Non-pigmented ciliary epithelial cell (primary cell): ENCODE data around the gene RIN1.
"Not testable (repeated sequence)": the region's sequence is repeated elsewhere in the genome, so short reads cannot be mapped to it uniquely, and the experiment has no call there.

Source experiments
- DNase-seq: peaks from one replicate; pipeline ENCODE4 v3.0.0-alpha.2; 2010; ENCODE audit warnings: low read depth

The RIN1 gene

GRCh38 chr11:66334605-66335442 is 1.4 kb downstream of the RIN1 start:
- no peak for DNase-seq

GRCh38 chr11:66333896-66334604 is 2.2 kb downstream of the RIN1 start:
- no peak for DNase-seq

DNA sequence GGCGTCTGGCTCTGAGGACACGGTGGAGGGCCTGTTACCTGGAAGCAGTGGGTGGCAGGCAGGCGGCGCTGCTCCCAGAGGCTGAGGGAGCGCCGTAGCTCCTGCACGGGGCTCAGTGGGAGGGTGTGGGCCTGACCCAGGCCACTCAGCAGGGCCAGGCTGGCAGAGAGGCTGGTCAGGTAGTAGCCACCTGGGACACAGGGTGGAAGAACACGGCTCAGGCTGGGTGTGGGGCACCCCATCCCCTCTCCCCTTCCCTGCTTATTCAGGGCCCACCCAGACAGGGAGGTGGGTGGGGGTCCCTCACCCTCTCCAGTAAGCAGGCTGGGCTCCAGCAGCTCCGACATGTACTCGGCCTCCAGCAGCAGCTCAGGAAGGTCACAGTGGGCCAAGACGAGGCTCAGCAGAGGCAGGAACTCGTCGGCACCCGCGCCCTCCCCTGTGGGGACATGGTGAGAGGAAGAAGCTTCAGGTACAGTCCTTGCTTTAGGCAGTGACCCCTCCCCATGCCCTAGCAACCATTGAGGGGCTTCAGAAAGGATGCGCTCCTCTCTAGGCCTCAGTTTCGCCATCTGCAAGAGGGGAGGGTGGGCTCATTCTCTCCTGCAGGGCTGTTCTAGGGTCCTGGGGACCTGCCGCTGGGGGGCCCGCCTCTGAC is 2.9 kb downstream of the RIN1 start:
- DNase-seq: no peak

DNA sequence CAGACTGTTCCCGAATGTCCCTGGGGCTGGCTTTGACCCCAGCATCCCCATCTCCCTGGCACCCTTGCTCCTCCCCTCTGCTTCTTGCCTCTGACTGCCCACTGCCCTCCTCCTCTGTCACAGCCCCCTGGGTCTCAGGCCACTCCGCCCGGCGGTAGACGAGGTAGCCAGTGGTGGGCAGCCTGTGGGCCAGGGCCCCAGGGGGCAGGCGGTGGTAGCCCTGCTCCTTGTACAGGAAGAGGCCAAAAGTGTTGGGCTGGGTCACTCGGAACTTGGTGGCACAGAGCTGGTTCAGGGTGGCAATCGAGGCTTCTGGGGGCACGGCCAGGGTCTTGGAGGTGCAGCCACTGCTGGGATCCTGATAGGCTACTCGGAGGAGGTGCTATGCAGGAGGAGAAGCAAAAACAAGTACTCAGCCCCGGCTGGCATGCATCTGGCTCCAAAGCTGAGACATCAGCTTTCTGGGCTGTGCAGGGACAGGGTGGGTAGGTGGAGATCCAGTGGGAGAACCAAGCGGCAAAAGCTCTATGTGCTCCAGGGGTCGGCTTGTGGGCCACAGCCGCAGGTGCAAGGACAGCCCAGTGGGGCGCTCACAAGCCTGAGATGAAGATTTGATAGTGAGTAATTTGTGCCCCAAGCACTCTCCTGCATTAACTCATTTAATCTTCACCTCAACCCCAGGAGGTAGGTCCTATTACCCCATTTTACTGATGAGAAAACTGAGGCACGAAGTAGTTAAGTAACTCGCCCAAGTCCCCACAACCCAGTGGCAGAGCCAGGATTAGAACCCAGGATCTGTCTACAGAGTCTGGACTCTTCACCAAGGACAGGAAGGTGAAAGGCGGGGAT is 3.6 kb downstream of the RIN1 start:
- DNase-seq: no peak

DNA sequence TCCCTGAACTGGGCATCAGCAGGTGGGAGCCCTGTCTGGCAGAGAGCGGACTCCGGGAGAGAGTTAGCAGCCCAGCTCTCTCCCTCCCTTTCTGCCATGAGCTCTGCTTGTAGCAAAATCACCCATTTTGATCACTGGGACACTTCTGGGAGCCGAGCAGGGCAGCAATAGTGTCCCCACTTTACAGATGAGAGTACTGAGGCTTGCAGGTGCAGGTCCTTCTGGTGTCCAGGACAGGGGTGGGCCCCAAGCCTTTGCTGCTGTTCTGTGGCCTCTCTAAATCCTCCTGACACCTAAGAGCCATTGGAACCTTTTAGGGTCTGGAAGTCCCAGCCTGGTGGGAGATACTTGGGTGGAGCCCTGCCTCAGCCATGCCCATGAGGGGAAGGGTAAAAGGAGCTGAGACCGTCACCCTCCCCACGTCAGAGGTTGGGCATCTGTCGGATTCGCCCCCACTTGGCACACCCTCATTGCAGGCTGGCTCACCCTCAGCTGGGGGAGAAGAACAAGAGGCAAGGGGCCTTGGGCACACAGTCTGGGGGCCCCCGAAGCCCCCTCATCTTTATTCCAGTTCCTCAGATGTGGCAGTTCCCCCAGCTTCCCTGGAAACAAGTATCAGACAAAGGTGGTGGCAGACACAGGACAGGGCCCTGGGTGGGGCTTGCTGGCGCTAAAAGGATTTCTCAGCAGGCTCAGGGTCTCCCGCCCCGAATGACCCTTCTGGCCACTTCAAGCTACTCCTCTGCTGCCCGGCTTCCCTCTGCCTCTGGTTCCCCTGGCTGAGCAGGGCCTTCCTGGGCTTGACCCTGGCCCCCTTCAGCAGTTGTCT is 4.5 kb downstream of the RIN1 start:
- DNase-seq: no peak

- DNase-seq: no peak
Observed at GRCh38 chr11:66330931-66331330, 5.3 kb downstream of the RIN1 start.

DNA sequence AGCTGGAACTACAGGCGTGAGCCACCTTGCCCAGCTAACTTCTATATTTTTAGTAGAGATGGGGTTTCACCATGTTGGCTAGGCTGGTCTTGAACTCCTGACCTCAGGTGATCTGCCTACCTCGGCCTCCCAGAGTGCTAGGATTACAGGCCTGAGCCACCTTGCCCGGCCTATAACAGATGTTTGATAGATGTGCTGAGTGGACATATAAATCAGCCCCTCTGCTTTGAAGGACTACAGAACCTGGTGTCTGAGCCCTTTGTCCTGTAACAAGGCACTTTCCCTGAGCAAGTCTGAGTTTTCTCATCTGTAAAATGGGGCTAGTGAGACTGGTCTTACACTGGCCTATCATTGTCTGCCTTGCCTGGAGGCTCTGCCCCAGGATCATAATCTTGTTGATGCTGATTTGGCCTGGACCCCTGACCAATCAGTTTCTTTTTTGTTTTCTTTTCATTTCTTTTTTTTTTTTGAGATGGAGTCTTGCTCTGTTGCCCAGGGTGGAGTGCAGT is 7.0 kb downstream of the RIN1 start:
- no peak for DNase-seq

GRCh38 chr11:66328302-66329144 is 7.7 kb downstream of the RIN1 start:
- no peak for DNase-seq

- no peak for DNase-seq
Observed at GRCh38 chr11:66328031-66328301, 8.3 kb downstream of the RIN1 start.

DNA sequence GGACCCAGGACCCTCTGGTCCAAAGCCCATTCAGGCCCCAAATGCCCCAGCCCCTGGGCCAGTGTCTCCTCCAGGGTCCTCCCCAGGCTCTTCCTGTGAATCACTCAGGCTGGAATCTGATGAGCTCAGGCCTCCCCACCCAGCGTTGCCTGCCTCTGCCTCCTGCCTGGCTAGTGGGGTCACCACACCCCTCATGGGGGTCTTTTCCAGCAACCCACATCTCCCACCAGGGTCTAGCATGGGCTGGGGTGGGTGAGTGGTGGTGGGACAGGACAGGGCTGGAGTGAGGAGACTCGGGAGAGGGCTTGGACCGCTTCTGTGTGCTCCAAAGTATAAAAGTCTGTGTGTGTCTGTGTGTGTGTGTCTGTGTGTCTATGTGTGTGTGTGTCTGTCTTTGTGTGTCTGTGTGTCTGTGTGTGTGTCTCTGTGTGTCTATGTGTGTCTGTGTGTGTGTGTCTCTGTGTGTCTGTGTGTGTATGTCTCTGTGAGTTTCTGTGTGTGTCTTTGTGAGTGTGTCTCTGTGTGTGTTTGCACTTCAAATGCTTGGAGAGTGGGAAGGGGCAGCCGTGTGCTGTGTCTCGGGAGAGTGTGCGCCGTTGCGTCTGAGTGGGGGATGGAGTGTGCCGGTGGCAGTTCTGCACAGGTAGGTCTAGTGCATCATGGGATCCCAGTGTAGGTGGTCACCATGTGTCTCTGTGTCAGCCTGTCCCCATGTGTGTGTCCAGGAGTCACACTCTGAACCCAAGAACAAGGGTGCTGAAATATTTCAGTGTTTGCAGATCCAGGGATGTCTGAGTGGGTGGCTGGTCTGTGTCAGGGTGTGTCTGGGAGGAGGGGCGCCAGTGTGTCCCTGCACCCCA is 8.8 kb downstream of the RIN1 start:
- DNase-seq: no peak

DNA sequence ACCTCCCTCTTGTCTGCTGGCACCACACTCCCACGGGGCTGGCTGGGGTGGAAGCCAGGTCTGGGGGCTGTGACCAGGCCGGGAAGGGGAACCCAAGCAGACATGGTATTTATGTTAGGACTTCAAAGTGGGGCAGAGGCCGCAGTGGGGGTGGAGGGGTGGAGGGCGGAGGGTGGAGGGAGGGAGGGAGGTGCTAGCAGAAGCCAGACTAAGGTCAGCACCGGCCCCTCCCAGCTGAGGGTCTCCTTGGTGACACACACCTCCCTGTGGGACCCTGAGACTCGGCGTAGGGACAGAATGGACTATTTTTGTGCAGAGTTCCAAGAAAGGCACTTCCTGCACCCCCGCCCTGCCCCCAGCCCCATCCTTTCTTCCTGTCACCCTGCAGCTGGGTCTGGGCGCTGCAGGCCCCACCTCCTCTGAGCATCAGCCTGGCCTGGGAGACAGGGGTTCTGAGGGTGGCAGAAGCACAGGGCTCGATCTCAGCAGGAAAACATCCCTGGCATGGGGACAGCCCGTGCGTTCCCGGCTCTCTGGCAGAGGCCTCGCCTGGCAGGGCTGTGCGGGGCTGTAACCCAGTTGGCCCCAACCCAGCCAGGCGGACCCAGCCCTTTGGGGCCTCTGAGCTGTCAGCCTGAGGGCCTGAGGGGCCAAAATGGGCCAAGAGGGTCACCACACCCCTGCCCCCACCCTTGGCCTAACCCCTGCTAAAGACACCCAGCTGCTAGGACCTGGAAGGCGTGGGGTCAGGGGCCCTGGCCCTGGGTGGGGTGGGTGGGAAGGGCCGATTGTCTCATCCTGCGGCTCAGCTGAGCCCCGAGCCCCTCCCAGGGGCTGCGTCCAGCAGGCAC is 9.7 kb downstream of the RIN1 start:
- no peak for DNase-seq

- no peak for DNase-seq
Observed at GRCh38 chr11:66325263-66325671, 11.0 kb downstream of the RIN1 start.

- no peak for DNase-seq
Observed at GRCh38 chr11:66324664-66325063, 11.6 kb downstream of the RIN1 start.

GRCh38 chr11:66323684-66324083 is 12.6 kb downstream of the RIN1 start:
- no peak for DNase-seq

DNA sequence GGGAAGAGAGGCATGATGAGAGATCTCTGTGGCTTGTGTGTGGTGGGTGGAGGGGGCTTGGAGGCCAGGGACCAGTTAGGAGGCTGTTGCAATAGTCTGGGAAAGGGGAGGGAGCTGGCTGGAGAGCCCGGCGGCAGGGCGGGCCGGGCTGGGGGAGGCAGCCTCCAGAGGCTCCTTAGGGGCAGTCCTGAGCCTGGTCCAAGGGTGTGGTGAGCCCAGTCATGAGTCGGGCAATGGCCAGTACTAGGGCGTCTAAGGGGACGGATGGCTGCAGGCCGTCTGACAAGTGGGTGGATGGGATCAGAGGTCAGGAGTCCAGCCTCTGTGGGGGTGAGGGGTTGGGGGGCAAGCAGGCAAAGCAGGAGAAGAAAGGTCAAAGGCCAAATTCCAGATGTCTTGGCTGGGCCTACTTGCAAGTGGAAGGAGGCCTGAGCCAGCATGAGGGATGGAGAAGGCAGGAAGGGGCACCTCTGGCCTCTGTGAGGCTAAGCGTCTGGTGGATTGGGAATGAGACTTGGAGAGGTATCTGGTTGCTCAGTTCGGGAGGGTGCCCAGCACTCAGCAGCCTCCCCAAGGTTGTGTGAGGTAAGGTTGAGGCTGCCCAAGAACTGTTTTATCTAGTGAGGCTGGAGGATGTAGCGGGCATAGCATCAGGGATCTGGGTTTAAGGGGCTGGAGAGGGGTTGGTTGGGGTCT is 13.4 kb downstream of the RIN1 start:
- DNase-seq: no peak

DNA sequence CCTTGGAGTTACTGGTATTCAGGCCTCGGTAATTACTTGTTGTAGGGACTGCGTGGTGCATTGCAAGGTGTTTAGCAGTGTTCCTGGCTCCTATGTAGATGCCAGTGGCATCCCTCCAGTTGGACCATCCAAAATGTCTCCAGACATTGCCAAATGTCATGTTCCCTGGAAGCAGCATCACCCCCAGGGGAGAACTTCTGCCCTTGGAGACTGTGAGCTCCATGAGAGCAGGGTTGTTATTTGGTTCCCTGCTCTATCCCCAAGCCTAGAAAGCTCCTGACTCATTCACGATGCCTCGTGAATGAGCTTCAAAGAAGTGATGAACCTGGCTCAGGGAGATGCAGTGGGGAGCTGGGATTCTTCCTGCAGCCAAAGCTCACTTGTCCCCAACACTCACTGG is 14.6 kb downstream of the RIN1 start:
- no peak for DNase-seq

GRCh38 chr11:66320748-66321147 is 15.5 kb downstream of the RIN1 start:
- DNase-seq: not testable (repeated sequence)

DNA sequence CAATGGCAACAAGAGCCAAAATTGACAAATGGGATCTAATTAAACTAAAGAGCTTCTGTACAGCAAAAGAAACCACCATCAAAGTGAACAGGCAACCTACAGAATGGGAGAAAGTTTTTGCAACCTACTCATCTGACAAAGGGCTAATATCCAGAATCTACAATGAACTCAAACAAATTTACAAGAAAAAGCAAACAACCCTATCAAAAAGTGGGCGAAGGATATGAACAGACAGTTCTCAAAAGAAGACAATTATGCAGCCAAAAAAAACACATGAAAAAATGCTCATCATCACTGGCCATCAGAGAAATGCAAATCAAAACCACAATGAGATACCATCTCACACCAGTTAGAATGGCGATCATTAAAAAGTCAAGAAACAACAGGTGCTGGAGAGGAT is 15.9 kb downstream of the RIN1 start:
- DNase-seq: not testable (repeated sequence)
